GM19372 (cell line): ENCODE data around the gene SFMBT2.

ENCODE experiments used
- ATAC-seq: cut with Tn5 transposase; IDR thresholded peaks from one replicate; pipeline ENCODE4 v1.9.1; 2021; ENCODE audit warnings: mild to moderate bottlenecking, low read depth, moderate library complexity; ENCODE audit not compliant: unreplicated experiment

The SFMBT2 gene

GRCh38 chr10:7277432-7277831 lies 133.4 kb downstream of the SFMBT2 start:
- no peak for ATAC-seq

GRCh38 chr10:7275761-7276440 lies 134.9 kb downstream of the SFMBT2 start:
- ATAC-seq, result no peak

GRCh38 chr10:7274293-7274692 lies 136.5 kb downstream of the SFMBT2 start:
- no peak for ATAC-seq

GRCh38 chr10:7272008-7272407 lies 138.8 kb downstream of the SFMBT2 start:
- ATAC-seq, result no peak

- ATAC-seq, result no peak
These were observed 140.8 kb downstream of the SFMBT2 start for GRCh38 chr10:7269988-7270387.

- no peak for ATAC-seq
These were observed 143.7 kb downstream of the SFMBT2 start for GRCh38 chr10:7267142-7267541.

- no peak for ATAC-seq
These were observed 145.3 kb downstream of the SFMBT2 start for GRCh38 chr10:7265396-7266123.

GRCh38 chr10:7264313-7264756 lies 146.5 kb downstream of the SFMBT2 start:
- ATAC-seq, result no peak

- ATAC-seq, result no peak
These were observed 147.2 kb downstream of the SFMBT2 start for GRCh38 chr10:7263616-7264015.

GRCh38 chr10:7261351-7261750 lies 149.5 kb downstream of the SFMBT2 start:
- ATAC-seq, result no peak

GRCh38 chr10:7260912-7261311 lies 149.9 kb downstream of the SFMBT2 start:
- no peak for ATAC-seq

- peak; percentile 63 for ATAC-seq
These were observed 150.4 kb downstream of the SFMBT2 start for GRCh38 chr10:7260412-7260900.

- no peak for ATAC-seq
These were observed 151.8 kb downstream of the SFMBT2 start for GRCh38 chr10:7258948-7259523.

- no peak for ATAC-seq
These were observed 155.3 kb downstream of the SFMBT2 start for GRCh38 chr10:7255517-7255916.

GRCh38 chr10:7251696-7252465 lies 159.0 kb downstream of the SFMBT2 start:
- no peak for ATAC-seq

- ATAC-seq, result no peak
These were observed 160.6 kb downstream of the SFMBT2 start for GRCh38 chr10:7250236-7250635.

GRCh38 chr10:7248585-7249164 lies 162.2 kb downstream of the SFMBT2 start:
- ATAC-seq, result no peak

- no peak for ATAC-seq
These were observed 162.7 kb downstream of the SFMBT2 start for GRCh38 chr10:7248148-7248547.

- no peak for ATAC-seq
These were observed 165.3 kb downstream of the SFMBT2 start for GRCh38 chr10:7245505-7245904.

- ATAC-seq, result peak; percentile 87
These were observed 167.0 kb downstream of the SFMBT2 start for GRCh38 chr10:7243873-7244272.
